ENCODE data around the gene ARHGAP31. TPM values are rescaled to one million over a fixed set of nuclear protein-coding genes. Genes with fewer than 3 reads are reported as not detected.

ARHGAP31 gene
- total RNA-seq, 1 experiment from 2014 or later: 12.0 TPM

DNA sequence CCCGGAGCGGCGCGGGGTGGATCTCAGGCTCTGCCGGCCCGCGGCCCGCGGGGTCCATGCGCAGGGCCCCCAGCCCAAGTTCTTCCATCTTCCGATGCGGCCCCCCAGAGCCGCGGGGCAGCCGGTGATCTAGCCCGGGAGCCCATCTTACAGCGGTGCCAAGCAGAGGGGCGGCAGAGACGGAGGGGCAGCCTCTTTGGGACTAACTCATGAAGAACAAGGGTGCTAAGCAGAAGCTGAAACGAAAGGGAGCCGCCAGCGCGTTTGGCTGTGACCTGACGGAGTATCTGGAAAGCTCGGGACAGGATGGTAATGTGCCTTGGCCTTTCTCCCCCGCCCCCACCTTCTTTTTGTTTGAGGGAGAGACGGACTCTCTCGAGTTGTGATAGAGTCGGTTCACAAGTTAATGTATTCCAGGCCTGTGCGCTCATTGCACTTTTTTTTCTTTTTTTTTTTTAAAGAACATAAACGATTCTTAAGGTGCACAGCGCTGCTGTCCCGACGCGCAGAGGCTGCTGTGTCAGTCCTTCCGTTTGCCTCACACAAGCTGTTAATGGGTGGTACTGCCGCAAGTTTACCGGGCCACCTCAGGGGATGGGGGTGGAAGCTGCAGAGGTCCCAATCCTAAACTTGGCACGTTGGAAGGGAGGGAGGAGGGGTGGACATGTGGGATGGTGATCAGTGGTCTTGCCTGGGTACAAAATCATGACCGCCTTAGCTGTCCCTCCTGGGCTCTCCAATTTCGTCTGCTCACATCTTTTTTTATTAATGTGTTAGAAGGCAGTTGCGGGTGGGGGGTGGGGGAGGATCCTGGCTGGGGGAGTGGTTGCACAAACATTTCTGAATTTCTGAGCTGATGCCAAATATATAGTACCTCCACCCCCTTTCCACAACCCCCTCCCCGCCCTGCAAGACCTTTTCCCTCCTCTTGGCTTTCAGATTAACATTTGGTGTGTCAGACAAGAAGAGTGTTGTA is 801 bp downstream of the ARHGAP31 start:
- intact Hi-C loops (cut with micrococcal nuclease; ENCODE audit: unreplicated experiment): loop anchor here (5.0 kb wide), 1 partner anchor 57 kb away; no protein-coding TSS in a partner anchor
- peak overlapping the region; percentile 70 for H3K27ac ChIP-seq (ENCODE audit: low read depth, low read length, poor library complexity, severe bottlenecking)
- peak overlapping the region; percentile 66 for H3K4me3 ChIP-seq (ENCODE audit: low read depth, low read length, poor library complexity, severe bottlenecking)
- TF ChIP-seq EZH2 (IDR thresholded peaks at IDR 0.05; ENCODE audit: borderline replicate concordance, low read depth, low read length, poor library complexity, severe bottlenecking): no peak
- TF ChIP-seq CTCF (conservative IDR thresholded peaks at IDR 0.05; ENCODE audit: low read depth, low read length): no peak
- peak; percentile 51 for DNase-seq (ENCODE audit: low spot score)
- H3K4me1 ChIP-seq (ENCODE audit: insufficient read depth, low read length, poor library complexity, severe bottlenecking): peaks cover 9% of the 10 kb centered on the region
- H3K36me3 ChIP-seq (ENCODE audit: insufficient read depth, low read length, poor library complexity, severe bottlenecking): no peaks in the 10 kb centered on the region
- ChIA-PET CTCF (interaction anchor here (1.0 kb wide), 1 partner anchor 54 kb away, joined by 3 read pairs; the partner anchor contains the start of gene B4GALT4), POLR2A (ENCODE audit: low non-redundant PET) (interaction anchor here (0.7 to 0.8 kb wide), 2 partner anchors 27 to 1073 kb away, joined by 8 to 11 read pairs; no protein-coding TSS in a partner anchor)
- no peaks in the 10 kb centered on the region for H3K9me3 ChIP-seq (ENCODE audit: low read depth, low read length, poor library complexity, severe bottlenecking)
- H3K27me3 ChIP-seq (replicated peaks; ENCODE audit: insufficient read depth, low read depth, low read length, poor library complexity): no peaks in the 10 kb centered on the region
- no TSS peak for BruUV-seq (replicated peaks)

DNA sequence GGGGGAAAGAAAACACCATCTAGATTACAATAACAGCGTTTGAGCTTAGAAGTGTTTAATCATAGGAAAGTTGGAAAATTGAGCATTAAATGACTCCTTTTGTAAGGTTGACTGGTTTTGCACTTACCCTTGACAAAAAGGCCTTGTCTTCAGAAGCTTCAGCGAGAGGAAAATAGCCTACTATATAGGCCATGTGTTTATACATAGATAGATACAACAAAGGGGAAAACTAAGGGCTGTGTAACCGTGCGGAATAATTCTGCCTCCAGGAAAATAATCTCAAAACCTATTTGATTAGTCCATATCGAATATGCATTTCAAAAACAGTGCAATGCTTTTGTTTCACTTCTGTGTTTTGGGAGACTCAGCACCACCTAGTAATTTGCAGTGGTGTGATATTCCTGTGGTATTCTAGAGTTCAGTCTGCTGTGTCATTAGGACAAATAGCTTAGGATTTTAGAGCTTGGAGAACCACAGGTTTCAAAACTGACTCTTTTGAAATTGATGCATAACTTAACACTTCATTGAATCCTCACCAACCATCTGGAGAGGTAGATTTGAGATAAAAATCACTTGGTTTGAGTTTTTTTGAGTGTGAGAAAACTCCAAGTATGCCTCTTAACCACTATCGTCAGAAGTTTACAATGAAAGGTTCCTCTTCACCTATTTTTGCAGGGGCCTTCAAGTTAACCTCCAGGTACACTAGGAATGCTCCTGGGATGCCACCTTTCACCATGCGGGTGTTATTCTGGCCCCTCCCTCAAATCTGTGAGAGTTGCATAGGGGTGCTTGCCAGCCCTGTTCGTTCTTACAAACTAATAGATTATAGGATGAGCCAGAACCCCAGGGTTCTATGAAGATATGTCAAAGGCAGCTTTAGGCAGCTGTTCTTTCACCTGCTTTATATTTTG is 1.9 kb downstream of the ARHGAP31 start:
- Histone ChIP-seq H3K4me1 (ENCODE audit: insufficient read depth, low read length, poor library complexity, severe bottlenecking) (peaks cover 9% of the 10 kb centered on the region), H3K4me3 (ENCODE audit: low read depth, low read length, poor library complexity, severe bottlenecking) (peak overlapping the region; percentile 66), H3K9me3 (ENCODE audit: low read depth, low read length, poor library complexity, severe bottlenecking) (no peaks in the 10 kb centered on the region), H3K27ac (ENCODE audit: low read depth, low read length, poor library complexity, severe bottlenecking) (peak overlapping the region; percentile 57), H3K27me3 (replicated peaks; ENCODE audit: insufficient read depth, low read depth, low read length, poor library complexity) (no peaks in the 10 kb centered on the region), H3K36me3 (ENCODE audit: insufficient read depth, low read length, poor library complexity, severe bottlenecking) (no peaks in the 10 kb centered on the region)
- POLR2A ChIA-PET (ENCODE audit: low non-redundant PET): no interaction called here
- TF ChIP-seq EZH2 (IDR thresholded peaks at IDR 0.05; ENCODE audit: borderline replicate concordance, low read depth, low read length, poor library complexity, severe bottlenecking) (no peak), CTCF (conservative IDR thresholded peaks at IDR 0.05; ENCODE audit: low read depth, low read length) (no peak)
- no peak for DNase-seq (ENCODE audit: low spot score)
- TSS peak; percentile 50 for BruUV-seq (replicated peaks)
- CTCF ChIA-PET: no interaction called here
- intact Hi-C loops (cut with micrococcal nuclease; ENCODE audit: unreplicated experiment): no loop called here

GRCh38 chr3:119296727-119297122 is 2.5 kb downstream of the ARHGAP31 start:
- Histone ChIP-seq H3K36me3 (ENCODE audit: insufficient read depth, low read length, poor library complexity, severe bottlenecking) (no peaks in the 10 kb centered on the region), H3K27ac (ENCODE audit: low read depth, low read length, poor library complexity, severe bottlenecking) (no peak overlapping the region), H3K4me1 (ENCODE audit: insufficient read depth, low read length, poor library complexity, severe bottlenecking) (peaks cover 9% of the 10 kb centered on the region), H3K27me3 (replicated peaks; ENCODE audit: insufficient read depth, low read depth, low read length, poor library complexity) (no peaks in the 10 kb centered on the region), H3K9me3 (ENCODE audit: low read depth, low read length, poor library complexity, severe bottlenecking) (no peaks in the 10 kb centered on the region), H3K4me3 (ENCODE audit: low read depth, low read length, poor library complexity, severe bottlenecking) (peak overlapping the region; percentile 66)
- DNase-seq (ENCODE audit: low spot score): no peak
- TF ChIP-seq CTCF (conservative IDR thresholded peaks at IDR 0.05; ENCODE audit: low read depth, low read length) (no peak), EZH2 (IDR thresholded peaks at IDR 0.05; ENCODE audit: borderline replicate concordance, low read depth, low read length, poor library complexity, severe bottlenecking) (no peak)
- intact Hi-C loops (cut with micrococcal nuclease; ENCODE audit: unreplicated experiment): no loop called here
- no TSS peak for BruUV-seq (replicated peaks)
- CTCF ChIA-PET: no interaction called here
- POLR2A ChIA-PET (ENCODE audit: low non-redundant PET): no interaction called here
